Activated T-helper 1 cell treated with anti-CD3 and anti-CD28 coated beads, Interleukin-2, amount 50 U/mL, for 16 hours (primary cell): ENCODE results near the gene GOLGA6L10.
"Not testable (repeated sequence)": the region's sequence is repeated elsewhere in the genome, so short reads cannot be mapped to it uniquely, and the experiment has no call there.

ENCODE experiments used
- DNase-seq, 2 donors: peaks; one replicate each; pipeline ENCODE4 v3.0.0-alpha.2; 2020; ENCODE audit warnings: low read depth in 1 of 2, low spot score in 1 of 2

The GOLGA6L10 gene, protein sequence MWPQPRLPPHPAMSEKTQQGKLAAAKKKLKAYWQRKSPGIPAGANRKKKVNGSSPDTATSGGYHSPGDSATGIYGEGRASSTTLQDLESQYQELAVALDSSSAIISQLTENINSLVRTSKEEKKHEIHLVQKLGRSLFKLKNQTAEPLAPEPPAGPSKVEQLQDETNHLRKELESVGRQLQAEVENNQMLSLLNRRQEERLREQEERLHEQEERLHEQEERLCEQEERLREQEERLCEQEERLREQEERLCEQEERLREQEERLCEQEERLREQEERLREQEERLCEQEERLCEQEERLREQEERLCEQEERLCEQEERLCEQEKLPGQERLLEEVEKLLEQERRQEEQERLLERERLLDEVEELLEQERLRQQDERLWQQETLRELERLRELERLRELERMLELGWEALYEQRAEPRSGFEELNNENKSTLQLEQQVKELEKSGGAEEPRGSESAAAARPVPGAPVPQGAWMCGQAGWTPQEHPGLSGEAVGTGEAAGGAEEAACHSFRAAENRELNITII

DNA sequence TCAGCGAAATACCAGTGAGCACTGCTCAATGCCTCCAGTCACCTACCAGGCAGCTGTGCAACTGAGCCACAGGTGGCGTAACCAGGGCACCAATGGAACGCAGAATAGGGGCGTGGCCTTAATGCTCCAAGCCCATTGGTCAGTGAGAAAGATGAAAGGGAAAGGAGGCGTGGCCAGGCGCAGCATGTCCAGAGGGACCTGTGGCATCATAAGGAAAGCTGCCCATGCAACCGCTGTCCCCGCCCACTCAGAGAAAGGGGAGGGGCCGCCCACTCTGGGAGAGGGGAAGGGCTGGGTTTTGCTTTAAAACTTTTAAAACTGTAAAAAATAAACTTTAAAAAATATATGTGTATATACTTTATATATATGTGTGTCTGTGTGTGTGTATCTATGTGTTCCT lies at the start of gene GOLGA6L10:
Gene GOLGA6L10 (minus strand): TSS at position 101 of the 400 bp plus-strand sequence. CDS start 100 bp downstream, at position 1.
- DNase-seq, result not testable (repeated sequence)

GRCh38 chr15:82398785-82399184 lies 49.5 kb upstream of the GOLGA6L10 start:
- no peak for DNase-seq

DNA sequence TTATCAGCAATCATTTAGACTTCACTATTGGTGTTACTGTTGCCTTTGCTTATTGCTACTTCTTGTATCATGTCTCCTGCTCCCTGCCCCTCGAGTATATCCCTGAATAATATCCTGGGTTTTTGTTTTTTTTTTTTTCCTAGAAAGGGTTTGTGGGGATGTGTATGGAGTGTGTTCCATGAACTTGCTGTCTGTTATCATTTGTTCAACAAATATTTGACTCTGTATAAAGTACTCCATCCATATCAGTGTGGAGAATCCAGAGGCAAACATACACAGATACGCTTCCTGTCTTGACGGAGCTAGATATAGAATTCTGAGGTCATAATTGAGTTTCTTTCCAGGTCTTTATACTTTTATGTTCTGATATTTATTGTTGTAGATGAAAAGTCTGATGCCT lies 48.5 kb upstream of the GOLGA6L10 start:
- no peak for DNase-seq

- not testable (repeated sequence) for DNase-seq
Measured at GRCh38 chr15:82395788-82396187, 46.5 kb upstream of the GOLGA6L10 start.

- DNase-seq, result no peak
Measured at GRCh38 chr15:82393671-82394070, 44.4 kb upstream of the GOLGA6L10 start.

DNA sequence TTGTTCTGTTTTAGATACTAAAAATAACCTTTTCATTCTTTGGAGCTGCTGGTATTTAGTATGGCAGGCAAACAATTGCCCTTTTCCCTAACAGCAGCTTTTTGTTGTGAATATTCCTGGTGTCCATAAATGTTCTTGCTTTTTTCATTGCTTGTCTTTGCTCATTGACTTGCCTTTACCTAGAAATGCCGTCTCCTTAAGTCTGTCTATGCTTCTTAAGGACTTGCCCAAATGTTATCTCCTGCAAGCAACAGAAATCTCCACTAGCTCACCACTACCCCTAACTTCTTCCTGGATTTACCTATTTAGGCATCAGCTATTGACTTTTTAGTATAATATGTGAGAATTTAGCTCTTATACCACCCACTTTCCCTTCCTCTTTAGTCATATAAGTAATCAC lies 42.8 kb upstream of the GOLGA6L10 start:
- DNase-seq, result not testable (repeated sequence)

DNA sequence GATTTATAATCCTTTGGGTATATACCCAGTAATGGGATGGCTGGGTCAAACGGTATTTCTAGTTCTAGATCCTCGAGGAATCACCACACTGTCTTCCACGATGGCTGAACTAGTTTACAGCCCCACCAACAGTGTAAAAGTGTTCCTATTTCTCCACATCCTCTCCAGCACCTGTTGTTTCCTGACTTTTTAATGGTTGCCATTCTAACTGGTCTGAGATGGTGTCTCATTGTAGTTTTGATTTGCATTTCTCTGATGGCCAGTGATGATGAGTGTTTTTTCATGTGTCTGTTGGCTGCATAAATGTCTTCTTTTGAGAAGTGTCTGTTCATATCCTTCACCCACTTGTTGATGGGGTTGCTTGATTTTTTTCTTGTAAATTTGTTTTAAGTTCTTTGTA lies 40.9 kb upstream of the GOLGA6L10 start:
- not testable (repeated sequence) for DNase-seq

- not testable (repeated sequence) for DNase-seq
Measured at GRCh38 chr15:82387209-82387608, 37.9 kb upstream of the GOLGA6L10 start.

DNA sequence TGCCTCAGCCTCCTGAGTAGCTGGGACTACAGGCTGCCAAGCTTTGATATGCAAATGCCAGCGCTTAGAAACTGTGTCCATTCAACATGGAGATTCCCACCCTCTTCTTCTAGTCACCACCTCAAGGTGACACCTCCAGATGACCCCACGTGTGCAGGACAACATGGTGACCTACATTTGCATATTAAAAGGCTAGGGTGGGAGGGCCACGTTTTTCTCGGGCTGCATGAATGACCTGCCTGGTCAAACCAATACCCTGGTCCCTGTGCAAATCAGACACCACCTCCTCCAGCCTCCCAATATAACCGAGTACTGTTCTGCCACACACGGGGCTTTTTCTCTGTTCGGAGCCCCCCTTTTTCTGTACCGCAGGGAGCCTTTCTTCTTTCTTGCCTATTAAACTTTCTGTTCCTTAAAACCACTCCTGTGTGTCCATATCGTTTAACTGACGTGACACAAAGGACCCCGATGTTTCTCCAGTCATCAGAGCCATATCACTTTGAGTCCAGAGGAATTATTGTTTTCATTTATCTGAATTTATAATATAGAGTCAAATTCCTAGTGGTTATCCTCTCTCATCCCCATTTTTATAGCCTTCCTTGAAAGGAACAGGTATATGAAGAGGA lies 32.2 kb upstream of the GOLGA6L10 start:
- not testable (repeated sequence) for DNase-seq

GRCh38 chr15:82379552-82379951 lies 30.3 kb upstream of the GOLGA6L10 start:
- DNase-seq, result not testable (repeated sequence)

GRCh38 chr15:82373661-82374060 lies 24.4 kb upstream of the GOLGA6L10 start:
- DNase-seq, result not testable (repeated sequence)

GRCh38 chr15:82371656-82372055 lies 22.4 kb upstream of the GOLGA6L10 start:
- DNase-seq, result no peak

DNA sequence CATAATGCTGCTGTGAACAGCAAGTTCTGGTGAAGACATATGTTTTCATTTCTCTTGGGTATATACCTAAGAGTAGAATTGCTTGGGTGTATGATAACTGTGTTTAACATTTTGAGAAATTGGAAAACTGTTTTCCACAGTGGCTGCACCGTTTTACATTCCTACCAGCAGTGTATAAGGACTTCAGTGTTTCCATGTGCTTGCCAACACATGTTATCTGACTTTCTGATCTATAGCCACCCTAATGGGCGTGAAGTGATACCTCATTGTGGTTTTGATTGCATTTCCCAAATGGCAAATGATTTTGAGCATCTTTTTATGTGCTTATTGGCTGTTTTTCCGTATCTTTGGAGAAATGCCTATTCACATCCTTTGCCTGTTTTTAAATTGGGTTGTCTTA lies 18.5 kb upstream of the GOLGA6L10 start:
- not testable (repeated sequence) for DNase-seq

GRCh38 chr15:82365692-82366323 lies 16.5 kb upstream of the GOLGA6L10 start:
- DNase-seq, result peak in 1 of 2 donors; percentile 30

DNA sequence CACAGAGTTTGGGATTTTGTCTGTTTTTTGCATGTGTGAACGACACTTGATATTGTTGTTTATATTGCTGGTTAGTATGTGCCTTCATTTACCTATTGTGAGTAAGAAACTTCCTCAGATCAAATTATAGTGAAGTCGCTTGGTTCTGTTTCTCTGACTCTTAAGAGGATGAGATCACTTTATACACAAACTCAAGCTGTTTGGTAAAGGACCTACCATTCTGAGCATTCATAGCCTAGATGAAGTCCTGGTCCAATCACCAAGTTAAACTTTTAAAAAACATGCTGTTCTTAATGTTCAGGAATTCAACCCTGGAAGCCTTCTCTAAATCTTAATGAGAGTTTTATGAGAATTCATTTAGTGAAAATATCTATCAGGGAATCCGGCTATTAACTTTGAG lies 15.3 kb upstream of the GOLGA6L10 start:
- not testable (repeated sequence) for DNase-seq

DNA sequence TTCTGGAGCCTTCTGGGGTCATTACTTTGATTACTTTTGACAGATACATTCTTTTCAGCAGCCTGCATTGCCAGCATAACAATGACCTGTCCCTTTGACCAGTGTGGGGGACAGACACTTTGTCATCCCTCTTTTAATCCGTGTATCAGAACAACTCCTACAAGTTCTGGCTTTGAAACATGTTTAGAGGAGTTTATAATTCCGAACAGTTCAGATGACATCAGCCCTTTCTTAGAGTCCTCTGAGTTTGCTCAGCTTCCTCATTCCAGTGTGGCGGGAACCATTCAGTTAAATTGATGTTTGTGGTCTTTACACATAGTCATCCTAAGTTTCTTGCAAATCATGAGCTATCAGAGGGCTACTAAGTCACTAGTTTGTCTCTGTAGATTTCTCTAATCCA lies 13.5 kb upstream of the GOLGA6L10 start:
- DNase-seq, result not testable (repeated sequence)

DNA sequence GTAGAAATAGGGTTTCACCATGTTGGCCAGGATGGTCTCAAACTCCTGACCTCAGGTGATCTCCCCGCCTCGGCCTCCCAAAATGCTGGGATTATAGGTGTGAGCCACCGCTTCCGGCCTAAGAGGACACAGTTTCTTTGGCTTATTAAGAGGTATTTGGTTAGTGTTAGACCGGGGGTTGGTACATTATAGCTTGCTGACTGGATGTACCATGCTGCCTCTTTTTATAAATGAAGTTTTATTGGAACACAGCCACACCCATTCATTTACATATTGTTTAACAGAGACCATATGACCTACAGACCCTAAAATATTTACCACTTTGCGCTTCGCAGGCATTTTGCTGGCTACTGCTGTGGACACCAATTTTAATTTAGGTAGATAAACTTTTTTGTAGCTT lies 11.3 kb upstream of the GOLGA6L10 start:
- DNase-seq, result not testable (repeated sequence)

DNA sequence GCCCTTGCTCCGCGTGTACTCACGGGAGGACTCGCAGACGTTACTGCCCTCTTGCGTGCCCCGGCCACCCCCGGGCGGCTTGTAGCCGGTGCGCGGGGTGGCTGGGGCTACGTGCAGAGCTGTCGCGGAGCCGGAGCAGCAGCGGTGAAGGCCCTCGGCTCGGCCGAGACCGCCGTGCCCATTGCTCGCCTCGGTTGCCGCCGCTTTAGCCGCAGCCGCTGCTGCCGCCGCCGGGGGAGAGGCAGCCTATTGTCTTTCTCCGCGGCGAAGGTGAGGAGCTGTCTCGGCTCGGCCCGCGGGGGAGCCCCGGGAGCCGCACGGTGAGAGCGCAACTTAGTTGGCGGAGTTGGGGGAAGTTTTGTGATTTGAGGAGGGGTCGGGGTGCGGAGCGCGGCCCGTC lies 5.8 kb upstream of the GOLGA6L10 start:
- DNase-seq, result not testable (repeated sequence)

DNA sequence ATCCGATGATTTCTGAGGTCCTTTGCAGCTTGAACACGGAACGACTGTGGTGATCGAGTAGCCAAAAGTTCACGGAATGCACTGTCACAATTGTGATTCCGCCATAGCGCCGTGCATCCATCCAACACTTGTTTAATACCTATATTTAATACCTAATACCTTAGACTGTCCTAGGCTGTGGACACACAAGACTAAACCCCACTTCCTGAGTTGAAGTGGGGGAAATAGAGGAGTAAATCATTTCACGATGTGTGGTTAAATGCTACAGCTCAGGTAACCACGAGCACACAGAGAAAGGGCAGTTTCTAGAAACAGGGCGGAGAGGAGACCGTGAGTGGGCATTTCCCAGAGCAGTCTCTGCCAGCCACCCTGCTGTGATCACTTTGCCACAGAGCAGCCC lies 5.3 kb upstream of the GOLGA6L10 start:
- not testable (repeated sequence) for DNase-seq

DNA sequence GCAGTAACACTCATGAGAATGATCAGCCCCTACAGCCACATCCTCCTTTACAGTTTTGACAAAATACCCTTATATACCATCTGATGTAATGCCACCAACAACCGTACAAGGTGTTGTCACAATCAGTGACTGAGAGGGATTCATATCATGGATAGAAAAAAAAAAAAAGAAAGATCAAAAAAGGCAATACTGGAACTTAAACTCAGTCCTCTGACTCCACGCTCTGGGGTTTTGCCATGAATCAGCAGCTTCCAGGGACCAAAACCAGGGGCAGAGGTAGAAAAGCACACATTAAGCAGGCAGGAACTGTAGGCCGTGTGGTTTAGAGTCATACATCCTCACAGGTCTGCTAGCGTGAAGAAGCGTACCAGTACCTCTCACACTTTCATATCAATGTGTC lies 1.6 kb downstream of the GOLGA6L10 start:
- DNase-seq, result not testable (repeated sequence)

DNA sequence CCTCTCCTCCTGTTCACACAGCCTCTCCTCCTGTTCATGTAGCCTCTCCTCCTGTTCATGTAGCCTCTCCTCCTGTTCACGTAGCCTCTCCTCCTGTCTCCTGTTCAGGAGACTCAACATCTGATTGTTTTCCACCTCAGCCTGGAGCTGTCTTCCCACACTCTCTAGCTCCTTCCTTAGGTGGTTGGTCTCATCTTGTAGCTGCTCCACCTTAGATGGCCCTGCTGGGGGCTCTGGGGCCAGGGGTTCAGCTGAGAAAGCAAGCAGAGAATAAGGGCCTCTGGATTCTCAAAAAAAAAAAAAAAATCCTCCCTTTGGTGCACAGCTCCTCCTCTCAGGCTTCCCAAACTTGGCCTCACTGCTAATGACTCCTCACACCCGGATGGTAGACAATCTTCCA lies 4.1 kb downstream of the GOLGA6L10 start:
- not testable (repeated sequence) for DNase-seq

- DNase-seq, result not testable (repeated sequence)
Measured at GRCh38 chr15:82344421-82344820, 4.9 kb downstream of the GOLGA6L10 start.
